Measurements from ENCODE around the gene AKAP17A. TPM values are rescaled to one million over a fixed set of nuclear protein-coding genes. Genes with fewer than 3 reads are reported as not detected.
"Not testable (repeated sequence)": the region's sequence is repeated elsewhere in the genome, so short reads cannot be mapped to it uniquely, and the experiment has no call there.

Gene AKAP17A
- polyA plus RNA-seq, 1 experiment = 10.2 TPM

DNA sequence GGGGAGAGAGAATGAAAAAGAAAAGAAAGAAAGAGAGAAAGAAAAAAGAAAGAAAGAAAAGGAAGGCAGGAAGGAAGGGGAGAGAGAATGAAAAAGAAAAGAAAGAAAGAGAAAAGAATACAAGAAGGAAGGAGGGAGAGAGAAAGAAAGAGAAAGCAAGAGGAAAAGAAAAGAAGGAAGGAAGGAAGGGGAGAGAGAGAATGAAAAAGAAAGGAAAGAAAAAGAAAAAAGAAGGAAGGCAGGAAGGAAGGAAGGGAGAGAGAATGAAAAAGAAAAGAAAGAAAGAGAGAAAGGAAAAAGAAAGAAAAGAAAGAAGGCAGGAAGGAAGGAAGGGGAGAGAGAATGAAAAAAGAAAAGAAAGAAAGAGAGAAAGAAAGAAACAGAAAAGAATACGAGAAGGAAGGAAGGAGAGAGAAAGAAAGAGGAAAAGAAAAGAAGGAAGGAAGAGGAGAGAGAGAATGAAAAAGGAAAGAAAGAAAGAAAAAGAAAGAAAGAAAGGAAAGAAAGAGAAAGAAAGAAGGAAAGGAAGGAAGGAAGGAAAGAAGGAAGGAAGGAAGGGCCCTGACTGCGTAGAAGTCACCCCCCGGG, 39.4 kb upstream of the AKAP17A start:
- ChIA-PET POLR2A (no interaction called here), CTCF (no interaction called here)
- Histone ChIP-seq H3K4me3 (ENCODE audit: low read depth, low read length) (no peak overlapping the region), H3K27ac (ENCODE audit: low read depth, low read length) (no peak overlapping the region), H3K27me3 (ENCODE audit: control insufficient read depth, insufficient read depth, low read length) (no peaks in the 10 kb centered on the region), H3K9me3 (ENCODE audit: control insufficient read depth, insufficient read depth, low read length) (peaks cover 56% of the 10 kb centered on the region)
- no peak for DNase-seq (ENCODE audit: low read depth, low spot score)
- TF ChIP-seq, protein P1, sequence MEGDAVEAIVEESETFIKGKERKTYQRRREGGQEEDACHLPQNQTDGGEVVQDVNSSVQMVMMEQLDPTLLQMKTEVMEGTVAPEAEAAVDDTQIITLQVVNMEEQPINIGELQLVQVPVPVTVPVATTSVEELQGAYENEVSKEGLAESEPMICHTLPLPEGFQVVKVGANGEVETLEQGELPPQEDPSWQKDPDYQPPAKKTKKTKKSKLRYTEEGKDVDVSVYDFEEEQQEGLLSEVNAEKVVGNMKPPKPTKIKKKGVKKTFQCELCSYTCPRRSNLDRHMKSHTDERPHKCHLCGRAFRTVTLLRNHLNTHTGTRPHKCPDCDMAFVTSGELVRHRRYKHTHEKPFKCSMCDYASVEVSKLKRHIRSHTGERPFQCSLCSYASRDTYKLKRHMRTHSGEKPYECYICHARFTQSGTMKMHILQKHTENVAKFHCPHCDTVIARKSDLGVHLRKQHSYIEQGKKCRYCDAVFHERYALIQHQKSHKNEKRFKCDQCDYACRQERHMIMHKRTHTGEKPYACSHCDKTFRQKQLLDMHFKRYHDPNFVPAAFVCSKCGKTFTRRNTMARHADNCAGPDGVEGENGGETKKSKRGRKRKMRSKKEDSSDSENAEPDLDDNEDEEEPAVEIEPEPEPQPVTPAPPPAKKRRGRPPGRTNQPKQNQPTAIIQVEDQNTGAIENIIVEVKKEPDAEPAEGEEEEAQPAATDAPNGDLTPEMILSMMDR (IDR thresholded peaks at IDR 0.05; ENCODE audit: low read depth, low read length) = no peak

DNA sequence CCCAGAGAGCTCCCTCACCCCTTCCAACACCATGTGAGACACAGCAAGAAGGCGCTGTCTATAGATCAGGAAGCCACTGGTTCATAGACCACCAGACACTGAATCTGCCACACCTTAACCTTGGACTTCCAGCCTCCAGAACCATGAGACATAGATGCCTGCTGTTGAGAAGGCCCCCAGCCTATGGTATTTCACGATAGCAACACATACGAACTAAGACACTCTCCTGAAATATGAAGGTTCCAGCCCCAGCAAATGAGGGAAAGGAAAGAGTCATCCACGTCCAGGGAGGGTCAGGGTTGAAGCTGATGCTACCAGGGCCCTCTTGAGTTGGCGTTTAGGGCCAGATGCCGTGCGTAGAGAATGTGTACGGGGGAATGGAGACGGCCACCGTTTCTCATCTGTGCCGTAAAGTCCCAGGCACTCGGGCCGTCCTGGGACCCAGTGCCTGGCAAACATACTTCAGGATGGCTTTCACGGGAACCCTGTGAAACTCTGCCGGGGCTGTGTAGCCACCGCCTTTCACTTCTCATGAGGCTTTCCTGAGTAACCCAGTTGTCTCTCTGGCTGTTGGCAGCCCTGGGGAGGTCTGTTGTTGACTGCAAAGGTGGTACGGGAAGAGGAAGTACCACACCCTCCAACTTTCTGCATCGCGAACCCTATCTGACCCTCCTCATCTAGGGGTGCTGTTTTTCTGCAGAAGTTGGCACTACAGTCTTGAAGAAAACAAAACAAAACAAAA, 36.8 kb upstream of the AKAP17A start:
- H3K9me3 ChIP-seq (ENCODE audit: control insufficient read depth, insufficient read depth, low read length) = peaks cover 52% of the 10 kb centered on the region
- no peak overlapping the region for H3K27ac ChIP-seq (ENCODE audit: low read depth, low read length)
- TF ChIP-seq, protein P1 (IDR thresholded peaks at IDR 0.05; ENCODE audit: low read depth, low read length) = no peak
- H3K4me3 ChIP-seq (ENCODE audit: low read depth, low read length) = no peak overlapping the region
- DNase-seq (ENCODE audit: low read depth, low spot score) = no peak
- no peaks in the 10 kb centered on the region for H3K27me3 ChIP-seq (ENCODE audit: control insufficient read depth, insufficient read depth, low read length)
- ChIA-PET POLR2A (no interaction called here), CTCF (no interaction called here)

DNA sequence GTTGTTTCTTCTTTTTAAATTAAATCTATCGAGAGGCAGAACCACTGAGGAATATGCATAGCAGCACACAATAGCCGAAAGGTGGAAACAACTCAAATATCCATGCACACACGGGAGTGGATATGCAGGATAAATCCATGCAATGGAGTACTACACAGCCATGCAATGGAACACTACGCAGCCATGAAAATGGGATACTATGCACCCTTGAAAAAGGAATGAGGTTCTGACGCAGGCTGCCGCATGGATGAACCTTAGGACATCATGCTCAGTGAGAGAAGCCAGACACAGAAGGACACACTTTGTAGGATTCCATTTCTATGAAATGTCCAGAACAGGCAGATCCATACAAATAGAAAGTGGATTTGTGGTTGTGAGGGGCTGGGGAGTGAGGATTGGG, 36.0 kb upstream of the AKAP17A start:
- Histone ChIP-seq H3K27me3 (ENCODE audit: control insufficient read depth, insufficient read depth, low read length) (no peaks in the 10 kb centered on the region), H3K9me3 (ENCODE audit: control insufficient read depth, insufficient read depth, low read length) (peaks cover 53% of the 10 kb centered on the region), H3K27ac (ENCODE audit: low read depth, low read length) (no peak overlapping the region), H3K4me3 (ENCODE audit: low read depth, low read length) (no peak overlapping the region)
- ChIA-PET CTCF (no interaction called here), POLR2A (no interaction called here)
- TF ChIP-seq, protein P1 (IDR thresholded peaks at IDR 0.05; ENCODE audit: low read depth, low read length) = no peak
- no peak for DNase-seq (ENCODE audit: low read depth, low spot score)

DNA sequence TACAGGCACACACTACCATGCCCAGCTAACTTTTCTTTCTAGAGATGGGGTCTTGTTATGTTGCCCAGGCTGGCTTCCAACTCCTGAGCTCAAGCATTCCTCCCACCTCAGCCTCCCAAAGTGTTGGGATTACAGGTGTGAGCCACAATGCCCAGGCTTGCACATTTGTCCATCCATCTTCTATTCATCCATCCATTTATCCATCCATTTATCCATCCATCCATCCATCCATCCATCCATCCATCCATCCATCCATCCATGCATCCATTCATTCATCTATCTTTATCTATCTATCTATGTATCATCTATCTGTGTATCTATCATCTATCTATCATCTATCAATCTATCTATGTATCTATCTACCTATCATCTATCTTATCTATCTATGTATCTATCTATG, 34.0 kb upstream of the AKAP17A start:
- H3K4me3 ChIP-seq (ENCODE audit: low read depth, low read length); H3K27me3 ChIP-seq (ENCODE audit: control insufficient read depth, insufficient read depth, low read length); CTCF ChIA-PET; POLR2A ChIA-PET; H3K27ac ChIP-seq (ENCODE audit: low read depth, low read length); DNase-seq (ENCODE audit: low read depth, low spot score): not testable (repeated sequence)
- peaks cover 53% of the 10 kb centered on the region for H3K9me3 ChIP-seq (ENCODE audit: control insufficient read depth, insufficient read depth, low read length)

DNA sequence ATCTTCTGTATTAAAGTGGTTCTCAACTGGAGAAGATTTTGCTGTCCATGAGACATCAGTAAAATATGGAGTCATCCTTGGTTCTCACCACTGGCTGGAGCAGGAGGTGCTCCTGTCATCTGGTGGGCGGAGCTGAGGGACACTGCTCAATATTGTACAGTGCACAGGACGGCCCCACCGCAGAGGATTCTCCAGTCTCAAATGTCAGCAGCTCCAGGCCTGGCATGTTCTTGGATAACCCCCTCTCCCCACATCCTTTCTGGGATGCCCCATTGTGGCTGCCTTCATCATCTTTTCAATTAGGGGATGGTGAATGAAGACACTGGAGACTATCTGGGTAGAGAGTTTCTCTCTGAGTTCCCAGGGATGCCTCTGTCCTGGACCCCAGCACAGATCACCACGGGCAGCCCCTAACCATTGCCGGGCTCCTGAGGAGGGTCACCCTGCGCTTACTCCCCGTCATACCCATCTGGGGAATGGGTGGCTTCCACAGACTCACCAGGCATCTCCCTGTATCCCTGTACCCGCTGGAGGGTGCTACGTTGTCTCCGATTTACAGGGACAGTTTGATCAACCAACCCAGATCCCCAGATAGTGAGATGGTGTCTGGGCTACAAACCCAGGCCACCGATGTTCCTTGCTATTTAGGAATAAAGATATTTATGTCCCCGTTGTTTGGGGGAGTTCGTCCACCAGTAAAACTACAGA, 32.5 kb upstream of the AKAP17A start:
- TF ChIP-seq, protein P1 (IDR thresholded peaks at IDR 0.05; ENCODE audit: low read depth, low read length) = no peak
- CTCF ChIA-PET = no interaction called here
- DNase-seq (ENCODE audit: low read depth, low spot score) = no peak
- Histone ChIP-seq H3K27me3 (ENCODE audit: control insufficient read depth, insufficient read depth, low read length) (no peaks in the 10 kb centered on the region), H3K4me3 (ENCODE audit: low read depth, low read length) (no peak overlapping the region), H3K9me3 (ENCODE audit: control insufficient read depth, insufficient read depth, low read length) (peaks cover 47% of the 10 kb centered on the region), H3K27ac (ENCODE audit: low read depth, low read length) (no peak overlapping the region)
- POLR2A ChIA-PET = no interaction called here
